GM12874 (cell line): Measurements from ENCODE around the gene OTX1.

Source experiments
- CTCF ChIP-seq: IDR thresholded peaks from 2 replicates; pipeline ENCODE4 v1.5.1; 2011; ENCODE audit warnings: low read depth, mild to moderate bottlenecking, control low read depth, low read length, moderate library complexity; ENCODE audit not compliant: insufficient read depth

Gene OTX1

DNA sequence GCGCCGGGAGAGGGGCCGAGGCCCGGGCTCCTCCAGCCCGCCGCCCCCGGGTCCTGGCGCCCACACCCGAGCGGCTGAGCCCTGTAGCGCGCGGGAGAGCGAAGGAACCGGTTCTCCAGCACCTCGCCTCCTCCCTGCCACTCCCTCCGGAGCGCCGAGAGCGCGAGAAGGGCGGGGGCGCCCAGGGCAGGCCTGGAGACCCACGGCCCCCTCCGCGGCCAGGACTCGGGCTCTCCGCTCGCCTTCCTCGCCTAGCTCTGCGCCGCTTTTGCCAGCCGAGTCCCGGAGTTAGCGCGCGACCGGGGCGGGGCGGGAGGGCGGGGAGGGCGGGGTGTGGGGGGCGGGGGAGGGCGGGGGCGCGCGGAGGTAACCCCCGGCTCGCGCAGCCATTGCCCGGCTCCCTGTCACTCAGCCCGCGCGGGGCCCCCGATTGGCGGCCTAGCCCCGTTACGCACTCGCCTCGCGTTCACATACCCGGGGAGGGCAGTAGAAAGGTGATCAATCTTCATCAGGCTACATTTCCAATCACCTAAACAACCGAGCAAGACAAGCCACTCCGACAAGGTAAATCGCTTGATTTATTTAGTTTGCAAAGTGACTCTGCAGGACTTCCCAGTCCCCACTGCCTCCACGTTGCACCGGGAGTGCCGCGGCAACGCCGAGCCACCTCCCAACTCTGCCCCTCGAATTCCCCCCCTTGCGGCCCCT lies at the start of gene OTX1:
OTX1 (plus strand) TSS at position 497 of the 708 bp plus-strand sequence. CDS start 2,161 bp downstream, outside the sequence.
- no peak for TF ChIP-seq CTCF

GRCh38 chr2:63001576-63001975 lies 49.1 kb upstream of the OTX1 start:
- no peak for TF ChIP-seq CTCF

GRCh38 chr2:63003351-63003750 lies 47.3 kb upstream of the OTX1 start:
- no peak for TF ChIP-seq CTCF

DNA sequence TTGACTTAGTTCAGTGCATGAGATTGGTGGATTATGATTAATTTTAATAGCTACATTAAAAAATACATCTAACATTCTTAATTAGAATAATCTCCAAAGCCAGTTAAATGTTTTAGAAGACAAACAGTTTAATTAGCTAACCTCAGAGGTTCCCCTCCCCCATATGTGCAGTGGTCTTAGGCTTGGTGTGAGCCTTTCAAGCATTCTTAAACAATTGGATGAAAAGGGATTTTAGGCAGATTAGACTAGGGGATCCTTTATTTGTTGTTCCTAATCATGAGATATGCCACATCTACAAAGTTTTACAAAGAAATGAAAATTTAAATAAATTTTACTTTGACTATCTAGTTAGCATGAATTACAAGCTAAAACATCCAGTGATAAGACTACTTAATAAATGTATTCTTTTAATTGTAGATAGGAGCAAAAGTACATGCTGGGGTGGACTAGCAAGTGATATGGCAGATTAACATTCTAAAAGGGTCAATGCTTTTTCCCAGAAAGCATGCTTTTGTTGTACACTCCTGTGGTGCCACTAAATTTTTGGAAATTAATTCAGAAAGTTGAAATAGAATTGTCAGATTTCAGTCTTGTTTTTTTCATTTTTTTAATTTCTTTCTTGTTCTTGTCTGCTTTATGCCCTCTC lies 42.7 kb upstream of the OTX1 start:
- no peak for TF ChIP-seq CTCF

- no peak for TF ChIP-seq CTCF
These were observed 41.8 kb upstream of the OTX1 start for GRCh38 chr2:63008838-63009237.

DNA sequence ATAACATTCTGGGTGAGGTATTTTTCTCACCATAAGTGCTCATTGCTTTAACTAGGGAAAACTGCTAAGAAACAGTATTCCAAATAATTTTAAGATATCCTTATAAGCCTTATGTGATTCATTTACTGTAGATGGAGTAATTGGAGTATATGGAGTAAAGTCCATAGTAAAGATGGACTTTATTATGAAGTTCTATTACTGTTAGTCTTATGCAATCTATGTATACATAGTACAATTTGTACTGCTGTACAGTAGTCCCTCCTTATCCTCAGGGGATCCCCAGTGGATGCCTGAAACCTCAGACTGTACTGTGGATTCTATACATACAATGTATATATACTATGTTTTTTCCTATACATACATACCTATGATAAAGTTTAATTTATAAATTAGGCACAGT lies 41.1 kb upstream of the OTX1 start:
- no peak for TF ChIP-seq CTCF

- no peak for TF ChIP-seq CTCF
These were observed 38.1 kb upstream of the OTX1 start for GRCh38 chr2:63012541-63012940.
